HG03039 (cell line): ENCODE data around the gene TAP1.
"Not testable (repeated sequence)": the region's sequence is repeated elsewhere in the genome, so short reads cannot be mapped to it uniquely, and the experiment has no call there.

Source experiments
- ATAC-seq: cut with Tn5 transposase; IDR thresholded peaks from one replicate; pipeline ENCODE4 v1.9.1; 2021; ENCODE audit warnings: mild to moderate bottlenecking, moderate library complexity; ENCODE audit not compliant: unreplicated experiment

The TAP1 gene

GRCh38 chr6:32809171-32809570, 44.3 kb downstream of the TAP1 start:
- no peak for ATAC-seq

GRCh38 chr6:32807020-32807580, 46.4 kb downstream of the TAP1 start:
- ATAC-seq: no peak

GRCh38 chr6:32805404-32805803, 48.1 kb downstream of the TAP1 start:
- ATAC-seq: not testable (repeated sequence)

GRCh38 chr6:32803416-32803815, 50.1 kb downstream of the TAP1 start:
- ATAC-seq: no peak

- ATAC-seq: no peak
Observed at GRCh38 chr6:32799740-32800139, 53.8 kb downstream of the TAP1 start.

GRCh38 chr6:32799168-32799567, 54.3 kb downstream of the TAP1 start:
- ATAC-seq: no peak

GRCh38 chr6:32796848-32797776, 56.4 kb downstream of the TAP1 start:
- ATAC-seq: no peak
